Stimulated activated CD8-positive, alpha-beta memory T cell treated with anti-CD3 and anti-CD28 coated beads, Interleukin-4, amount 100 ng/mL, for 1 hour (primary cell): ENCODE results near the gene AGBL1.
"Not testable (repeated sequence)": the region's sequence is repeated elsewhere in the genome, so short reads cannot be mapped to it uniquely, and the experiment has no call there.

Experiments used
- DNase-seq, 2 donors: peaks; one replicate each; pipeline ENCODE4 v3.0.0-alpha.2; 2020; ENCODE audit warnings: low read depth in 2 of 2, low spot score in 1 of 2

Gene AGBL1

DNA sequence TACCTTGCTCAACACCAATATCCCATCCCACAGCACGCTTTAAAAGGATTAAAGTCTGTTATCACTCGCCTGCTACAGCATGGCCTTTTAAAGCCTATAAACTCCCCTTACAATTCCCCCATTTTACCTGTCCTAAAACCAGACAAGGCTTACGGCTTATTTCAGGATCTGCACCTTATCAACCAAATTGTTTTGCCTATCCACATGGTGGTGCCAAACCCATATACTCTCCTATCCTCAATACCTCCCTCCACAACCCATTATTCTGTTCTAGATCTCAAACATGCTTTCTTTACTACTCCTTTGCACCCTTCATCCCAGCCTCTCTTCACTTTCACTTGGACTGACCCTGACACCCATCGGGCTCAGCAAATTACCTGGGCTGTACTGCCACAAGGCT, 962.9 kb downstream of the AGBL1 start:
- not testable (repeated sequence) for DNase-seq

DNA sequence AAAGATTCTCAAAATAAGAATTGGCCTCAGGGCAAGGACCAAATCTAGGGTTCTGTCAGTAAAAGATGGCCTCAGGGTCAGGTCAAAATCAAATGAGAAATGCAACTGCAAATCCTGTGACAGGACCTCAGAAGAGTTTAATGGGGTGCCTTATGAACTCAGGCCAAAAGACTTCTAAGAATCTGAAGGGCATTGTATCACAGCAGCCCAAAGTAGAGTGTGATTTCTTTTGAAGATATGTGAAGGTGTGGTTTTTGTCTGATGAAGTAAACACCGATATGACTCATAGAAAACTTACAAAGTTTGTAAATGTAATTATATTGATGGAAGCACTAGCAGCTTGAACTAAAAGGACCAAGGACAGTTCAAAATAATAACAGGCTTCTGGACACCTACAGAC, 966.1 kb downstream of the AGBL1 start:
- DNase-seq = no peak

DNA sequence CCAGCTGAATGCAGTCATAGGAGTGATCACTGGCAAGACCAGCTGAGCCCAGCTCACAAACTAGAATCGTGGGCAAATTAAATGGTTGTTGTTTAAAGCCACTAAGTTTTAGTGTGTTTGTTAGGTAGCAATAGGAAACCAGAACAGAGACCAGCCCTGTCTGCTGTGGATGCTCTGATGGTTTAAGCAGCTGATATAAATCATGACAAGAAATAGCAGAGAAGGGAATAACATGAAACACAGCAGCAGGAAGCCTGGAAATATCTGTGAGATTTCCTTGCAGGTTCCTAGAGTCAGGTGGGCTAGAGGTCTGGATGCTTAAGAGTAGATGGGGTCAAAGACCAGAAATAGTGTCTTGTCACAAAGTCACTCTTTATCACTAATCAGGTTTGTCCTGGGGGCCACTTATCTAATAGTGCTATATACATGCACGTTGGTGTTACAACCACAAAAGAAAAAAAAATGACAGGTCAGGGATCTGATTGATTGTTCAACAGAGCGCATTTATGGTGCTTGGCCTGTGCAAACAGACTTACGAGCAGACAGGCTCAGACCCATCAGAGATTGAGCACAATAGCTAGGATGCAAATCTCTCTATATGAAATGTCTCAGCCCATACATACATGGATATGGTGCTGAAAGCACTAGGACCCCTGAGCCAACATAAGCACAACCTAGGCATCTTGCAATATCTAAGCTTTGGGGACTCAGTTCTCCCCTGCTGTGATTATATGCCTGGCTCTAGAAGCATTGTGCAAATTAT, 967.7 kb downstream of the AGBL1 start:
- DNase-seq = no peak
